GM21515 (cell line): ENCODE measurements around the gene CCDC187.

ENCODE experiments used
- ATAC-seq: cut with Tn5 transposase; IDR thresholded peaks from one replicate; pipeline ENCODE4 v1.9.1; 2021; ENCODE audit not compliant: unreplicated experiment

CCDC187 gene

DNA sequence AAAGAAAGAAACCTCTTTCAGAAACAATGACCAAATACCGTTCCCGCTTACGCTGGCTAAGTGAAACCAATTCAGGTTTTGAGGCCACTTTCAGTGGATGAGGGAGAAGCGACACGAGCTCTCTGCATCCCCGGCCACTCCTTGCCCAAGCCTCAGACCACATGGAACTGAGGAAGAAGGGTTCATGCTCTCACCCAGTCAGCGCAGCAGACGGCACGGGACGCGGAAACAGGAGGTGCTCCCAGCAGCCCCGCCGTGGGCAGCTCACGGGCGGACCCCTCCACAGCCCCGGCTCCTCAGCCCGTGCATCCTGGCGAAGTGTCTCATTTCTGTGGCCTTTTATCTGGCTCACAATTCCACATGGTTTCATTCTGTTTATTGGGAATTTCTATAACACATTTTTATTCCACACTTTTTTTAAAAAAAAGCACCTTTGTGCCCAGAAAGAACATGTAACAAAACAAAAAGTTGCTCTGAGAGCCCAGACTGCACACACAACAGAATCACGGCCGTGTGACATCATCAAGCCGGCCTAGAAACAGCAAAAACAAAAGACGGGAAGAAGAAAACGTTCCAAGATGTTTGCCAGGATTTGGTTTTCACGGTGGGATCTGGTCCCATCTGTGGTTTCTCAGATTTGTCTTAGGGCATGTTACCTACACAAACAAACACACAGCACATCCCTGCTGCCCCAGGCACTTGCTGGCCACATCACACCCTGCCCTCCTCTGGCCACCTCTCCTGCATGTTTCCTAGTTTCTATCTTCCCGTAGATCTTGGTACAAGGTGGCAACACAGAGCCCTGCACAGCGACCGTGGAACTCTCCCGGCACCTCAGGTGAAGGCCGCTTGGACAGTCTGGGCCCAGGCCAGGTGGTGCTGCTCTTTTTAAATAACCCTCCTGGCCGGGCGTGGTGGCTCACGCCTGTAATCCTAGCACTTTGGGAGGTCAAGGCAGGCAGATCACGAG is 74.5 kb downstream of the CCDC187 start:
- no peak for ATAC-seq

DNA sequence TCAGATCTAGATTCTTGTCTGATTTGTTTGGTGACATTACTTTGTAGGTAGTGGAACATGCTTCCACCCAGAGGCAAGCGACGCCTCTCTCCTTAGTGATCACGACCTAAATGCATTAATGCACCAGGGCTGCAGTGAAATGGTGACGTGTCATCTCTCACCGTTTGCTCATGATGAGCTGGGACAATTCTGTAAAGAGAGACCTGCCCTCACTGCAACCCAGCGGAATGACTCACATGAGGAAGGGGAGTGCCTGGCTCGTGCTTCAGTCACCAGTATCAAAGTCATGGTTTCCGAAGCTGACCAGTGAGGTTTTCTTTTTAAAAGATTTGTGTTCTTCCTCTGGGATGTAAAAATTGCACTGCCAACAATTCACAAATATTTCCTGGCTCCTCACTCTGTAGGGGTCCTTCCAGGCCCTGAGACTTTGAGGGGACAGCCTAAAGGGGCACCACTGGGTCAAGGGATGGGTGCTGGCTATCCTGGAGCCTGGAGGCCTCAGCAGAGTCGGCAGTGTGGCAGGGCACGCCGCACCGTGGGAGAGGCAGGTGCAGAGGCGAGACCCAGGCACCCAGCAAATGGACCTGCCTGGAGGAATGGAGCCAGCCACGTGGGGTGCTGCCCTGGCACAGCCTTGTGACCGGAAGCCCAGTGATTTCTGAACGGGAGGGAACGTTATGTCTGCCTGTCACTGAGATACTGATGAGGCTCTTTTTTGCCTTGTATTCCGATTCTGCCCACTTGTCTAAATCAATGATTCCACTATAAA is 75.6 kb downstream of the CCDC187 start:
- no peak for ATAC-seq

DNA sequence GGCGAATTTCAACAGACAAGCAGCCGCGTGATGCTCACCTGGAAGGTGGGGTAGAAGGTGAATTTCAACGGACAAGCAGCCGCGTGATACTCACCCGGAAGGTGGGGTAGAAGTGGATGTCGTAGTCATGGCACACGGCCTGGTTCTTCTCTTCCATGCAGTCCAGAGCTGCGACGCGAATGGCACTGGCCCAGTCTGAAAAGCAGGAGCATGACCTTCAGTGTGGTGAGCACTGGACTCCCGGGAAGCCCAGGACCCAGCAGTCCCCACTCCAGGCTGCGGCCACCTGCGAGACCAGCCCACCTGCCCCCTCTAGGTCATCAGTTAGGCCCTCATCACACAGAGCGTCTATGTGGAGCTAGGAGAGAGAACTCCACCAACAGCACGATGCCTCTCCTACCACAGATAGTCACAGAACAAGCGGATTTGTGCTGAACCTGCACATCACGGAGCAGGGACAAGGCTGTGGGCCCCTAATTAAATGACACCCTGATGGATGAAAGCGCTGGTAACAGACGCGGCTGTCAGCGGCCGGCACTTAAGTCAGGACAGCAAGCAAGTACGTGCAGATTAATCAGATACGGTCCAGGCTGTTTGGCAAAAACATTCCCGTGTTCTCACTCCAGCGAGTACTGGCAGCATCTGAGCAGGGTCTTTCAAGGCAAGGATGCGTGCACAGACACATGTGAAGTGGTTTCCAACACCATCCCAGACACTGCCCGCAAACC is 77.0 kb downstream of the CCDC187 start:
- no peak for ATAC-seq

DNA sequence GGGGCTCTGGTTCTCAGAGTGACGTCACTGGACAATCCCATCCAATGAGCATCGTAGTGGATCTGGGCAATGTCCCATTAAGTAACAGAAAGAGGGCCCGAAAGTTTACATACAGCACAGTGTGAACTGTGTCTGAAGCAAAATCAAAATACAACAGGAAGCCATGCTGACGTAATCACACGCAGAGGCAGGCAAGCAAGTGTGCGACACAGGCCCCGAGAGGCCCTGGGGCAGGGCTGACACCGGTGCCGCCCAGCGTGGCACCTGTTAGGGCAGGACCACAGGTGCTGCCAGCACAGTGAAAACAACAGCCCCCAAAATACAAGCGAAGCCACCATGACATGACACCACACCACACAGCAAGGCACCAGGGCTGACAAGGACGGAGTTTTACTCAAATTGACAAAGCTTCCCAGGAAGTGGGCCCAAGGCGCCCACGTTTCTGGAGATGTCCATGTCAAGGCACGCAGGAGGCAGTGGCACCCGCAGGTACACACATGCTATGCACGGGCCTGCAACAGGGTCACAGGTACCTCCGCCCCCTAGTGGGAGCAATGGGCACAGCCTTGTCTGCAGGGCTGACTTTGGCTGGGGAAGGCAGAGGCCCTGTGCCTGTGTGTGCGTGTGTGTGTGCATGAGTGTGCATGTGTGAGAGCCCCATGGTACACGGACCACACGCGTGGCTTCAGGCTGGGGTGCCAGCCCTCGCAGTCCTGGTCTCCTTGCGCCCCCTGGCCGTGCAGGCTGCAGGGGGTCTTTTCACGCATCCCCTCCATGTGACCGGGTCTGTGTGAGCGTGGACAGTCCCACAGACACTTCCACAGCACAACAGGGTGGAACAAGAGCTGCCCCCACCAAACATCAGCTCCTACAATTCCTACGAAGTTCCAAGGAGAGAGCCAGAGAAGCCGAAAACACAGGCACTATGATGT is 77.9 kb downstream of the CCDC187 start:
- peak; percentile 63 for ATAC-seq

DNA sequence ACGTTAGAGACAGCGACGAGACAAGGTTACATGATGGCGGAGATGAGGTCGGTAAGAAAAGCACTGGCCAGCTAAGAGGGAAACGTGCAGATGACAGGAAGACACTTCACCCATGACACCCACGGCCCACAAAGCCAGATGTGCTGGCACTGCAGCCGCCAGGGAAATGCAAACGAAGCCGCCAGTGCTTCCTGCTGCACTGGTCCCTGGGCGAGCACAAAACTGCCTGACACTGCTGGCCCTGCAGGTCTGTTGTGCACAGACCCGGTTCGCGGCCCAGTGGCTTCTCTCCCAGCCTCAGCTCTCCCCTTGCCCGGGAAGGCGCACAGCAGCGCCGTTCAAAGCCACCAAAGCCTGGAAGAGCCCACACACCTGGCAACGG is 78.5 kb downstream of the CCDC187 start:
- ATAC-seq, result peak; percentile 37

DNA sequence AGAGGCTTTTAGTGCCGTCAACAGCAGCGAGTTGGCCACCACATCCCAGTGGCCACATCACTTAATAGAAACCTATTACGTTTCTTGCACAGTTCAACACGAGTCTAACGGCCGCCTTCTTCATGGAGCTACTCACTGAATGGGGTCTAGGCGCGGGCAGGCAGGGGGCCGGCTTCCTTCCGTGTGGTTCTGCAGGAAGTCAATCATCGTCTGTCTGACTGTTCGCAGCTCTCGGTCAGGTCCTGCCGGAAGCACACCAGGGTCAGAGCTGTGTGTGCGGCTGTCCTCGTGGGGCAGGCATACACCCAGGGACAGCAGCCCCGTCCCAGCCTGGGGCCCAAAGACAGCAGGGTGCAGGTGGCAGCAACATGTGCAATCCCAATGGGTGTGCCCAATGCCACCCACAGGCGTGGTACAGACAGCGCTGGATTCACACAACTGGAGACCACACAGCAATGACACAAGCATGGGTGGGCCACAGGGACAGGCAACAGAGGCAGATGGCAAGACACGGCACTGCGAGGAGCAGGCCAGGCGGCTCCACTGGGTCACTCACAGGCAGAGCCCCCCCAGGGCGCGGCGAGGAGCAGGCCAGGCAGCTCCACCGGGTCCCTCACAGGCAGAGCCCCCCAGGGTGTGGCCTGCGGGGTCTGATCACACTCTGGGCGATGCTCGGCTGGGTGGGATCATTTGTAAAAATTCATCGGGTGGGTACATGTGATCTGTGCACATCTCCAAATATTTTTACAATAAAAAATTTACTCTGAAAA is 79.8 kb downstream of the CCDC187 start:
- ATAC-seq, result no peak

DNA sequence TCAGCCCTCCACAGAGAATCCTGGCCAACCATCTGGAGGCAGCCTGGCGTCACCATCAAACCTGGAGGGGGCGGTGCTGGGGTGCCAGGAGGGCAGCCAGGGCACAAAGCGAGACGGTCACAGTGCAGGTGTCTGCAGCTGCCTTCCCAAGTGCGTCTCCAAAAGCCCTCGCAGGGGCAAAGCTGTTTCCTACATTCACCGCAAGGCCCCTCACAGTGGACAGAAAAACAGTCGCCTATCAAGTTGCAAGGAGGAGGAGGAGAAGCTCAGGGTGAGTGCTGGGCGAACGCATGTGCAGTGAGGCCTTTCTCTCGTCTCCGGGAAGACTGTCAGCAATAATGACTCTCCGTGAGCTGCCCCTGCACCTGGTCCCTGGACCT is 81.0 kb downstream of the CCDC187 start:
- no peak for ATAC-seq

DNA sequence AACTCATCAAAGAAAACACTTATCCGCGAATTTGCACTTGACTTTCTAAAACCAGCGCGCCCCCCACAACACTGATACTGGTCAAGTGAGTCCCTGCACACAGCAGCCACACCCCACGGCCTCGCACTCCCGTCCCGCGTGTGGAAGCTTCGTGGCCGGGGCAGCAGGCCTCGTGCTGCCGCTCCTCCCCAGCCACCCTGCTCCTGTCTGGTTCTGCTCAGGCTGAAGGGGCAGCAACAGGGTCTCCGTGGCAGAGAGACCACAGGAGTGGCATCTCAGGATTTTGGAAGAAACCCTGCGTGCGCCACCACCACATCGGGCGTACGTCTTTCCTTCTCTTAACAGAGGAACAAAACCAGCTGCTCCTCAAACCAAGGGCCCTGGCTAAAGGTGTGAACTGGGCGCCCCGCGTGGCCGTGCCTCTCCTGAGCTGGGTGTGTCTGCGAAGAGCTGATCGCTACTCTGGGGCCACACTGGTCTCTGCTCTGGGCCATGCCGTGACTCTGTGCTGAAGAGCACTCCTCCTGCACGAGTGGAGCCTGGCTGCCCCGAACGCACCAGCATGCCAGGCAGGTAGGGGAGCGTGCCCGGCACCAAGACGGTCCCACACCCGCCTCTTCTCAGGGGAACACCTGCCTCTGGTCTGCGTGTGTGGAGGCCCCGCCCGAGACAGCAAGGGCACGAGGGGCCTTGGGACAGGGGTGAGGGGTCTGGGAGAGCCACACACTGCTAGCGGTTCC is 81.6 kb downstream of the CCDC187 start:
- ATAC-seq, result no peak

DNA sequence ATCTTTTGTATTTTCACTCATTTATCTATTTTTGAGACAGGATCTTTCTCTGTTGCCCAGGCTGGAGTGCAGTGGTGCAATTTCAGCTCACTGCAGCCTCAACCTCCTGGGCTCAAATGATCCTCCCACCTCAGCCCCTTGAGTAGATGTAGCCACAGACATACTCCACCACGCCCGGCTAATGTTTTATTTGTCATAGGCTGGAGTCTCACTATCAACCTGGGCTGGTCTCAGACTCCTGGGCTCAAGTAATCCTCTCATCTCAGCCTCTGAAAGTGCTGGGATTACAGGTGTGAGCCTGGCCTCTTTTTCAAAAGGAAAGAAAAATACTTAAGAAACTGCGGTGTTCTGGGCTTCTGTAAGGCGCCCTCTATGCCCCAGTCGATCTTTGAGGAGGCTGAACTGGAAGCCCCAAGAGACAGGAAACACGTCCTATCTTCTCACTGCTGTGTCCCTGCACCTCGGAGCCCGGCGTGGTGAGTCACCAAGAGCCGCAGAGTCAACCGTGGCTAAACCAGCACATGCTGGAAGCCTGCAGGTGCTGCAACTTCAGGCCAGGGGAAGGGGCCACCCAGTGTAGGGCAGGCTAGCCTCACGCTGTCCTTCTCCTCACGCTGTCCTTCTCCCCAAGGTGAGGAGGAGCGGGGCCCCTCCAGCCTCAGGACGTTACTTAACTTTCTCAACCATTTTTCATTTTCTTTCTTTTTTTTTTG is 83.7 kb downstream of the CCDC187 start:
- ATAC-seq, result no peak

DNA sequence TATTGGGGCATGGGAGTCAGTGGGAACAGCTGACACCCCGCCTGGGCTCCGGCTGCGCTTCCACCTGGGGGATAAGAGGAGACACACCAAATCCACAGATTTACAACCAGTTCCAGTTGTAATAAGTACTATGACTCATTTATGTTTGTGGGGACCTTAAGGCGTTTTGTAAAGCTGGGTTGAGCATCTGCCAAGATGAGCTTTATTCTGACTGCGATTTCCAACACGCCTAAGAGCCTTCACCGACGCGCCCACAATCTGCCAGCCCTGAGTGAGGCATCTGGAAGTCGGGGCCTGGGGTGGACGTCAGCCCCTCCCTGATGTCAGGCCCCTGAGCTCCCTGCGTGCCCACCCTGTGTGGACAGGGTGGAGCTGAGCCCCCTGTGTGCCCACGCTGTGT is 84.6 kb downstream of the CCDC187 start:
- ATAC-seq, result no peak

DNA sequence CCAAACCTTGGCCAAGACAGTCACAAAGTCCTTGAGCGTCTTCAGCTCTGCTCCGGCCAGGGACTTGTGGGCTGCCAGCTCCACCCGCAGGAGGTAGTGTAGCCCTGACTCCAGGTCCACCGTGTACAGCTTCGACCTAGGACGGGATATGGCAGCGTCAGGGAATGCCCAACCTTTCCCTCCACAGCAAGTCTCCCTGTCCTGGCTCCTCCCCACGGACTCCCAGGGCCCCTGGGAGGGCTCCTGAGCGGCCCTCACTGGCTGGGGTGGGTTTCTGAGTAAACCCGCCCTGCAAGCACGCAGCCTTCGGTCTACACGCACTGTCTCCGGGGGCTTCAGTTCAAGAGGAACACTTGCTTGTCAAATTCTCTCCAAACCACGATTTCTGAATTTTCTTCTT is 85.2 kb downstream of the CCDC187 start:
- no peak for ATAC-seq

DNA sequence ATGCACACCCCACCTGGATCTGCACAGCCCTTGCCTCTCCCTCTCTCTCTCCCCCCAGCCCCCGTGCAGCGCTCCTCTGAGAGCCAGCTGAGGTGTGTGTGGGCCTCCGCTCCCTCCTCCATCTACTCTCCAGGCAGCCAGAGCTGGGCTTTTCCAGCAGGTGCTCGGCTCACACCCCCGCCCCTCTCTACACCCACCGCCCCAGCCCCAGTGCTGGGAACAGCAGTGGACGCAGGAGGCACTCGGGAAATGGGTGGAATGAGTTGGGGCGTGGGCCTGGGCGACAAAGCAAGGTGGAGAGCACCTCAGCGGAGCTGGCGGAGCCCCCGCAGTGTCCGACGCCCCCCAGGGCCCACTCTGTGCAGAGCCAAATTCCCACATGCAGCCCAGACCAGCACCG is 85.6 kb downstream of the CCDC187 start:
- ATAC-seq, result no peak

DNA sequence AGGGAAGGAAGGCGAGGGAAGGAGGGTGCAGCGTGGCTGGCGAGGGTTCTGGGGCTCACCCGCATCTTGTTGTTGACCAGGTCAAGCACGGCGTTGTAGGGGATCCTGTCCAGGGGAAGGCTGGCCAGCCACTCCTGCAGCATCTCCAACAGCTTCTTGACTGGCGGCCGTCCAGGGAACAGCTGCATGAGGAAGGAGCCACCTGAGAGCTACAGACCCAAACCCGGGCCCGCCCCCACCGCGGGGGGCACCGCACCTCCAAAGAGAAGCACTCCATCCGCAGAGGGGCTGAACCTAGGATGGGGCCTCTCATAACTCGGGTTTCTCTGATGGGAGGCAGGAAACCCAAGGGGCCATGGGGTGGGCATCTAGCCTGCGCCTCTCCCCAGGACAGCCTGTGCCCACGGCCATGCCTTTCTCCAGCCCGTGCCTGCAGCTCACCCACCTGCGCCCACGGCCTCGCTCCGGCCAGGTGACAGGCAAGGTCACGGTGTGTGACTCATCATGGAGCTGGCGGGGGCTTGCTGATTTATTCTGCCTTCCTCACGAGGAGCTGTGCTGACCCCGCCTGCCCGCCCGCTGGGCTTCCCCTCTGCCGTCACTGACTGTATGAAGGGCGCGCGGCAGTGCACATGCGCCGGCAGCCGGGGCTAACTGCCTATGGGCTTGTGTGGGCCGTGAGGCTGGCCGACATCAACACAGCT is 87.2 kb downstream of the CCDC187 start:
- no peak for ATAC-seq

DNA sequence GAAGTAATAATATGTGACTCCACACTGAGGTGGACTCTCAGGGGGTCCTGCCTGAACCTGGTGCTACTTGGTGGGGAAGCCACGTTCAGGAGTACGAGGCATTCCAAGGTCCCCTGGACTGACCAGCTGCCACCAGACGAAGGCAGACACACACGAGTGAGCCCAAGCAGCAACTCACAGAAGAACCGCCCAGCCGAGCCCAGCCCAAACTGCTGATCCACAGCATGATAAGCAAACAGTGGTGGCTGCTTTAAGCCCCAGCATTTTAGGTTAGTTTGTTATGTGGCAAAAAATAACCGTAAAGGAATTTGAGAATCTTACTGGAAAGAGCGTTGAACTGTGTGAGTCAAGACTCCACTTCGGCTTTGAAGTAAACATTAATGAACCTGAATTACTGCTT is 90.2 kb downstream of the CCDC187 start:
- ATAC-seq, result no peak

DNA sequence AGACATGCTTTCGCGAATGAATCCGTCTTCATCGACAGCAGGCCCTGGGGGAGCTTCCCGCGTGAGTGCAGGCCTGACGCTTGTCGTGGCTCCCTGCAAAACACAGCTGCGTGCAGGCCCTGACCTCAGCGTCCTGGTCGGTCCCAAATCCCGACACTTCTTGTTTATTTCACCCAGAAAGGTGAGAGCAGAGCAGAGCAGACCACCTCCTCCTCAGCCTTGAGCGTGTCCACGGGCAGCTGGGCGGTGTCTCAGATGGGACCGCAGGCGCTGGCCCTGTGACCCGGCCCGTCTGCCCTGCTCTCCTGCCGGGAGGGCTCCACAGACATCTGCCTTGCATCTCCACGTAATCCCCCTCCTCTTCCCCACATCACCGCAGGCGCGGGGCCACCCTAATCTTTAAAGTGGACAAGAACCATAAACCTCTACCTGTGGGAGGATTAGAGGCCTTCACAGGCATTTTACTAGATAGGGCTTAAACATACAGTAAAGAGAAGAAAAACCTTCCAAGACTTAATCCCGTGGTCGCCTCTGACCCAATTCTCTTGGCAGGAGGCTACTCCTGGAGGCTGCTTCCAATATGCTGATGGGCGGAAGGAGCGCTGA is 91.4 kb downstream of the CCDC187 start:
- no peak for ATAC-seq

DNA sequence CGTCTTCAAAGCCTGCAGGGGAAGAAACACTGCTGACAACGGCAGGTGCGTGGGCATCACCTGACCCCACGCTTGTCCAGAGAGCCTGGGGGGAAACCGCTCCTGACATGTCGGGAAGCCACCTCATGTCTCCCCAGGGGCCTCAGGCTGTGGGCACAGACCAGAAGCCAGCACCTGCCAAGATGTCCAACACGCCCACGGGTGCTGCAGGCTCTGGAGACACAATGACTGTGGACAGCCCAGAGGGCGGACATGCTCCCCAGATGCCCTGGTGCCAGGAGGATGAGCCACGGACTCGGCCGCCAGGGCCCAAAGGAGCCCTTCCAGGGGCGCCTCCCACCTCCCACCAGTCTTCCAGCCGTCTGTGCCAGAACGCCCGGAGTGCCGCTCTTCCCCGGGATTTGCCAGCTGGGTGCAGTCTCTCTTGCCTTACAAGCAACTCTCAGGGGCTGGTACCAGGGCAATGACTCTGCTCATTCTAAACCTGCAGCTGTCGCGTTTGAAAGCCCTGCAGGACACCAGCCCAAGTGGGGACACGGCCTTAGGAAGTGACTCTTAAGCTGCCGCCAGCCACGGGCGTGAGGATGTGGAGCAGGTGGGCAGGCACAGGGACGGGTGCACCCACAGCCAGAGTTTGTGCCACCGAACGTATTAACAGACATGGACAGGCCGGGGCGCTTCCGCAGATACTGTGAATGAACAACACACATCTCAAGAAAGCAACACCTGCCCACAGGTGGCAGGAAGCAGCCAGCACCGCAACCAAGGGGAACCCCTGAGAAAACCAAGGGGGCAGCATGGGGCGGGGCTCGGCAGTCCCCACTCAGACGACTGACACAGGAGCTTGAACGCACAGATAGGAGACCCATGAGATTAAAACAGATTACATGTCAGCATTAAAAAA is 92.2 kb downstream of the CCDC187 start:
- ATAC-seq, result no peak
